HG03139 (cell line): Measurements from ENCODE around the gene TMEM8B.

Source experiments
- ATAC-seq: cut with Tn5 transposase; IDR thresholded peaks from one replicate; pipeline ENCODE4 v1.9.1; 2021; ENCODE audit not compliant: unreplicated experiment

The TMEM8B gene

DNA sequence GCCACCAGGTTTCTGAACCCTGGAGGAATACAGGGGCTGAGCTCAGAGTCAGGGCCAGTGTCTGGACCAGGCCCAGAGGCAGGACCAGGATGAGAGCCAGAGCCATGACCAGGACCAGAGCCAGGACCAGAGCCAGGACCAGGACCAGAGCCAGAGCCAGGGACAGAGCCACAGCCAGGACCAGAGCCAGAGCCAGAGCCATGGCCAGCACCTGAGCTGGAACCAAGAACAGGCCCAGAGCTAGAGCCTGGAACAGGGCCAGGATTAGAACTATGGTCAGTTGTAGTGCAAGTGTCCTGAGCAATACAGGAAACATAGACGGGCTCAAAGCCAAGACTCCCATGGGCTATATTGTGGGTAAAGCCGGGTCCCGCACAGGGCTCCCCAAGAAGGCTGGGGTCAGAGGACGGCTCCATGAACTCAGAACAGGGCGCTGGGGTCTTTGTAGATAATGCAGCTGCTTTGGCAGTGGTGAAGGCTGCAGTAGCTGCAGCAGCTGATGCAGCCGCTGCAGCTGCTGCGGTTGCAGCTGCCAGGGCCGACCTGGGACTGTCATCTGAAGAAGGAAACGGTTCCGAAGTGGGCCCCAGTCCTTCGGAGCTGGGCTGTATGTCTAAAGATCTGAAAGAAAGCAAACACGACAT, 17.5 kb upstream of the TMEM8B start:
- no peak for ATAC-seq

- ATAC-seq: peak; percentile 54
Measured at GRCh38 chr9:35812025-35812602, 16.9 kb upstream of the TMEM8B start, which contains the start of gene SPAG8. Gene SPAG8, minus strand, starts transcription at chr9:35812262. Its CDS starts 115 bp downstream, at chr9:35812147.

GRCh38 chr9:35813434-35814105, 15.5 kb upstream of the TMEM8B start:
- ATAC-seq: no peak

DNA sequence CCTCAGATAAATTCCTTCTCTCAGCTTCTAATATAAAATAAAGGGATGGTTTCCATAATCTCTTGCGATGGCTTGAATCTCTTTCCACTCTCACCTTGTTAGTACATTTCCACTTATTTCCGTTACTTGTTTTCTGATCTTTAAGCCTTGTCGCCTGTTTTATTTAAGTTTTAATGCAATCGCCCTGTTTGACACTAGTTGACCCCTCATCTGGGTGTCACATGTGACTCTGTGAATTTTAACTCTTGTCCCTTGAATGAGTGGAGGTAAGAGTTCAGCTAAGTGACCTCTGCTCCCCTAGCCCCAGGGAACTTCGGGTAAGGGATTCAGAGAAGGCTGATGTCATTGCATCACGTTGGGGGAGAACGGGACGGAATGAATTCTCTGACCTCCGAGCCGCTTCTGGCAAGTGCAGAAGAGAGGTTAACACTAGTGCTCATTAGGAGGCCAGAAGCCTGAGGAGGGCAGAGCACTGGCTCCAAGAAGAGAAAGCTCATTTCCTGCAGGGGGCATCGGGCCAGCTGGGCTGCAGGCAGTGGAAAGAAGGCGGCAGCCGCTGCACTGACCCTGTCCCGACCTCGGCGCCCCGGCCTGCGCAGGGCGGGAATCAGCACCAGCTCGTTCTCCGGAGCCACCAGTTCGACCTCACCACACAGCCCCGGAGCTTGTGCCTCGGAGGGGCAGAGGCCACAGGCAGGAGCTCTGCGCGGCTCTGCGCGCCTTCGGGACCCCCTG, 14.8 kb upstream of the TMEM8B start:
- ATAC-seq: peak; percentile 16

DNA sequence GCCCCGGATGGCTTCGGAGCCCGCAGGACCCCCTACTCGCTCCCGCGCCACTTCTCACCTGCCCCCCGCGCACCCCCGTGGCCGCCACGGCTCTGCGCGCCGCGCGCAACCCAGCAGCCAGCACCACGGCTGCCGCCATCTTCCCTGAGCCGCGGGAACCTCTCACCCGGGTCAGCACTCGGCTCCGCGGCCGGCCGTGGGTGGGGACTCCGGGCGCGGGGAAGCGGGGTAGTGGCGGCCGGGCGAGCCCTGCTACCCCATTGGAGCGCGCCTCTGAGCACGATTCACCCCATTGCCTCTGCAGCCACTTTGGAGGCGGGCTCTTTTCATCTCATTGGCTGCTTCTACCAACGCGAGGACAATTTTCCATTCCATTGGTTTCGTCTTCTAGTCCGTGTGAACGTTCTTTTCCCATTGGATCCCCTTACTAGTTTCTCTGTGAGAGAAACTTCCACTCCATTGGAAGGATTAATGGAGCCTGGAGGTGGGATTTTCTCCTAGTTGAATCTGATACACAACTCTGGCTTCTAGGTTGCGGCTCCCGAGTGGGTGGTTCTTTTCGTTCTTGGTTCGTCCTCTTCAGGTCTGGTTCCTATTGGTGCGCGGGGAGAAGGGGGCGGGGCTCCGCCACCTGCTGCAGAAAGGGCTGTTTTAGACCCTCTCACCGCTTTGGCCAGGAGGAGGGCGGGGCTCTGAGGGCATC, 14.0 kb upstream of the TMEM8B start, which contains the start of gene HINT2:
TSS of gene HINT2 (minus strand) at position 202 of the 703 bp plus-strand sequence. CDS start at position 139, 63 bp downstream.
- peak; percentile 66 for ATAC-seq

GRCh38 chr9:35816708-35817107, 12.3 kb upstream of the TMEM8B start:
- ATAC-seq: no peak

- ATAC-seq: no peak
Measured at GRCh38 chr9:35818341-35818740, 10.7 kb upstream of the TMEM8B start.

DNA sequence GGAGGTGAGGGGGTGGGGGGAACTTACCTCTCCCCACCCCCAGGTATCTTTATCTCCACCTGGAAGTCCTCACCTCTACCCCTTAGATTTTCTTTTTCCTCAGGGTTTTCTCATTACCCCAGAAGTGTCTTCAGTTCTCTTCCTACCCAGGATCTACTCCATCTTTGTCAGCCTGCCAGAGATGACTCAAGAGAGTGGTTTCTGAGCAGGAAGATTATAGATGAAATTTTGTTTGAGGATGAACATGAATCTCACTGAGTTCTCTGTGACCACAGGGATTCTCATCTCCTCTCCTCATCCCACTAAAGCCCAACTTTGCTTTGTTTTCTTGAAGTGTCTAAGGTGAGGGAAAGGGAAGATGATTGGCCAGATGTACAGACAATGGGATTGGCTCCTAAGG, 9.0 kb upstream of the TMEM8B start:
- ATAC-seq: no peak

DNA sequence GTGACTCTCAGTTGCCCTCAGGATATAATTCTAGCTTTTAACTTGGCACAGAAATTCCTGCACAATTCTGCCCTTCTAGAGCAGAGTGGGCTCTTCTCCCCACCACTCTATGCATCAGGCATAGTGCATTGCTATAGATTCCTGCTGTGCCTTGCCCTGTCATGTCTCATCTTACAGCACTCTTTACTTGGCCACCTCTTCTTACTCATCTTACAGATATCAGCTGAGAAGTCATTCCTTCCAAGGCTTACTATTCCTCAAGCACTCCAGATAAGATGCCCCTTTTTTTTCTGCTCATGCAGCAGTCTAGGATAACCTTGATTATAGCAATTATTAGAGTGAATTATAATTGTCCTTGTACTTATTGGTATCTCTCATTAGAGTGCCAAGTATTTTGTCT, 6.1 kb upstream of the TMEM8B start:
- no peak for ATAC-seq

GRCh38 chr9:35826071-35826701, 2.8 kb upstream of the TMEM8B start:
- no peak for ATAC-seq

DNA sequence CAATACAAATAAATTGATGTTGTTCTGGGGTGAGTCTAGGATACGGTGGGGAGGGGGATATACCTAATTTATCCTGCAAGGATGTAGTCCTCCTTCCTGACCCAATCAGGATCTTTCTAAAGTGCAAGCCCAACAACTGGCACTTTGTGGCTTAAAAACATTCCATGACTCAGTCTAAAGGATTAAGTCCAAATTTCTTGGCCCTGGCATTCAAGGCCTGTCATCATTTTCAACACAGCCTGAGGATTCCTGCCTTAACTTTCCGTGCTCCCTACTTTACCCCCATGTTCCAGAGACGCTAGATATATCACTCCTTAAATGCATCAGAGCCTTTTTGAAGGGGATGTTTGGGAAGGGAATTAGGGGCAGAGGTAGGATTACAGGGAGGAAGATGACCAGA, 1.5 kb upstream of the TMEM8B start:
- no peak for ATAC-seq

- no peak for ATAC-seq
Measured at GRCh38 chr9:35828716-35829083, 328 bp upstream of the TMEM8B start, which contains the start of gene FAM221B. Gene FAM221B, minus strand, starts transcription at chr9:35828732. Its CDS starts 2,571 bp downstream, at chr9:35826161.

DNA sequence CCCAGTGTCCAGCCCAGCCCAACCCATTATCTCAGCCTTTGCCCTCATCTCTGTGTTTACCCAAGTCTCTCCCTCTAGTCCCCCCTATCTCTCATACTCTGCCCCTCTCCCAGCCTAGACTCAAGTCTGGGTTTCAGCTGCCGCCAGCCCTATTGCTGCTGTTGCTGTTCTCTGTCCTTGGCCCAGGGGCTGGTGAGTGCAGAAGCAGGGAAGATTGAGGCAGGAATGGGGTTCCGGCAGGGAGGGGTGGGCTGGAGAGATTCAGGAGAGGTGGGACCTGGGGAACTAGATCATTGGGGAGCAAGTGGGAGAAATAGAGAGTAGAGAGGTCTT, 702 bp downstream of the TMEM8B start:
- no peak for ATAC-seq

- ATAC-seq: no peak
Measured at GRCh38 chr9:35831040-35831439, 2.0 kb downstream of the TMEM8B start.

DNA sequence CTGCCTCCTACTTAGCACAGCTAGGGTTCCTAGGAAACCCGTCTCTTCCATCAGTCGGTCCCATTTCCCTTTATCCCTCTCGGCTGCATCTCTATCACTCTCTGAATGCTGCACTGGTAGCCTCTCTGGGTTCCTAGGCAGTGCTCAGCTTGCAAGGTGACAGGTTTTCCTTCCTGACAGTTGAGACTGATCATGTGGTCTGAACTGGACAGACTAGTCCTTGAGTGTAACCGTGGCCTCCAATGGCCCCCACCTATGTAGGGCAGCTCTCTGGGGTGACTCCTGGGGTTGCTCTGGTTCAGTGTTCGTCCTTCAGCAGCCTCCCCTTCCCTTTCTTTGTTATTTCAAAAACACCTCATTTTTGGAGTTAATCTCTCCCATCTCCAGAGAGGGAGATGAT, 3.8 kb downstream of the TMEM8B start:
- no peak for ATAC-seq

- no peak for ATAC-seq
Measured at GRCh38 chr9:35834260-35835215, 5.5 kb downstream of the TMEM8B start.

GRCh38 chr9:35835216-35835632, 6.2 kb downstream of the TMEM8B start:
- no peak for ATAC-seq

GRCh38 chr9:35835766-35836165, 6.7 kb downstream of the TMEM8B start:
- no peak for ATAC-seq

DNA sequence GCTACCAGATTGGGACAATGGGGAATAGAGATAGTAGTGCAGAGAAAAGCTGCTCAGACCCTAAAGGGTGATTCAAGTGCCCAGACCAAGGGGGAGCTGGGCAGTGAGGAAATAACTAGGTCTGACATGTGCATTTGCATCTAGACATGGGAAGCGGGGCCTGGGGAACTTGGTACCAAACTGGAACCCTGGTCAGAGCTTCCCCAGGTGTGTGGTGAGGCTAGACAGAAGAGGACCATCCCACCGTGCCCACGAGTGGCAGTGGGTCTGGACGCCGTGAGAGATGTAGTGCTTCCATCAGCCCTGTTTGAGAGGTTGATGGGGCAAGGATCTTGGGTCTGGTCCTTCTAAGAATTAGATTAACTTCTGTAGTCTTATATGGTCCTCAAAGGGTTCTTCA, 7.6 kb downstream of the TMEM8B start:
- ATAC-seq: no peak
